ENCODE results near the gene ZNF717. TPM values are rescaled to one million over a fixed set of nuclear protein-coding genes. Genes with fewer than 3 reads are reported as not detected.

ZNF717 gene
- total RNA-seq, 1 donor from 2014 or later = 15.7 TPM

DNA sequence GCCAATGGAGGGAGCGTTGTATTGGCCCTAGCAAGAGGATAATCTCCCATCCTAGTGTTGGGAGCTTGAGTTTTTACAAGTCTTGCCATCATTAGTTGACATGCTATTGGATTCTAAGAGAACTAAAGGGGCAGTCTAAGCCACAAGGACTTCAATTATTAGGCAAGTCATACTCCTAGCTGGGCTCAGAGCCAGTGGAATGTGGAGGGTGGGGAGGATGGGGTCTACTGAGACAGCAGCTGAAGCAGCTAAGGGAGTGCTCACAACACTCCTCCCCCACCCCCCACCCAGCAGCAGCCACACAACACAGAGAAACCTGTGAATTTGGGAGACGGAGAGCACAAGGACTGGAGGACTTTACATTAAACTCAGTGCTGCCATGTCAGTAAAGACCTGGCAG, 93.3 kb downstream of the ZNF717 start:
- no peaks in the 10 kb centered on the region for H3K4me1 Mint-ChIP-seq
- no peaks in the 10 kb centered on the region for H3K27me3 Mint-ChIP-seq (ENCODE audit: low read depth)
- no peak for DNase-seq (ENCODE audit: low spot score in 2 of 2, unreplicated experiment in 2 of 2)
- H3K4me3 Mint-ChIP-seq = no peak overlapping the region
- peaks cover 3% of the 10 kb centered on the region for H3K36me3 Mint-ChIP-seq
- H3K27ac Mint-ChIP-seq = no peak overlapping the region
- H3K9me3 Mint-ChIP-seq = peaks cover 26% of the 10 kb centered on the region
- TF ChIP-seq CTCF (IDR thresholded peaks at IDR 0.05; ENCODE audit: unreplicated experiment) = no peak

DNA sequence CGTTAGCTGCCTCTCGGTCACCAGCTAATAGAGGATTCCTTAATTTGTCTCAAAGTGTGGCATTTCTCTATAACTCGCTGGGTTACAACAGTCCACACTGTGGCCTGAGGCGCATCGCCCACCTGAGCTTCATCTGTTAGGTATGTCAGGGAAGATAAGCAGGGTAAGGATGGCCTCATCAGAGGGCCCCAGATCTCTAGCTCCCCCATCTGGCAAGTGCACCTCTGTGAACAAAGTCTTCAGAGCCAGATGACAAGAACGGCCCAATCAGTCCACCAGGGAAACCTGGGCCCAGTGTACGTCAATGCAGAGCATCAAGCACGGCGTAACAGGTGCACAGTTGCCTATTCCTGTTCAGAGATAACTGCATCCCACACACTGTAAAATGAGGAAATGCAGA, 98.0 kb downstream of the ZNF717 start:
- Mint-ChIP-seq H3K4me3 (no peak overlapping the region), H3K27me3 (ENCODE audit: low read depth) (no peaks in the 10 kb centered on the region), H3K4me1 (no peaks in the 10 kb centered on the region), H3K9me3 (peaks cover 26% of the 10 kb centered on the region), H3K36me3 (peaks cover 7% of the 10 kb centered on the region), H3K27ac (no peak overlapping the region)
- TF ChIP-seq CTCF (IDR thresholded peaks at IDR 0.05; ENCODE audit: unreplicated experiment) = no peak
- DNase-seq (ENCODE audit: low spot score in 2 of 2, unreplicated experiment in 2 of 2) = no peak

Small RNAs within 50 kb of the gene (microRNA-seq; reads per million reads assigned to microRNA genes)
- not detected for gene MIR4273

Other genes with a start within 250 kb of the ZNF717 start
- not detected in 3 replicates for gene FRG2C, start 121.2 kb downstream of the ZNF717 start, total RNA-seq

Data from mesothelial cell of epicardium (in vitro differentiated cells).